Trophoblast cell (in vitro differentiated cells and primary cell): ENCODE measurements around the gene RIN3.

ENCODE experiments used
- DNase-seq, 2 donors: peaks; one replicate each; pipeline ENCODE4 v3.0.0-alpha.2; 2016
- H2AFZ ChIP-seq: 2 replicates; pipeline ENCODE4 v1.6.1; 2013; ENCODE audit warnings: low read length, moderate library complexity, mild to moderate bottlenecking; ENCODE audit not compliant: insufficient read depth, poor library complexity
- H2AK5ac ChIP-seq: 2 replicates; pipeline ENCODE4 v1.6.1; 2013; ENCODE audit warnings: mild to moderate bottlenecking, low read length
- H2BK120ac ChIP-seq: 2 replicates; pipeline ENCODE4 v1.6.1; 2013; ENCODE audit warnings: low read length, mild to moderate bottlenecking, moderate library complexity; ENCODE audit not compliant: insufficient read depth, poor library complexity
- H2BK12ac ChIP-seq: 2 replicates; pipeline ENCODE4 v1.6.1; 2013; ENCODE audit warnings: mild to moderate bottlenecking, low read length, moderate library complexity
- H2BK5ac ChIP-seq: 2 replicates; pipeline ENCODE4 v1.6.1; 2013; ENCODE audit warnings: low read length, low read depth, moderate library complexity, mild to moderate bottlenecking; ENCODE audit not compliant: poor library complexity
- H3K14ac ChIP-seq: 2 replicates; pipeline ENCODE4 v1.6.1; 2013; ENCODE audit warnings: mild to moderate bottlenecking, low read length
- H3K18ac ChIP-seq: 2 replicates; pipeline ENCODE4 v1.6.1; 2013; ENCODE audit warnings: mild to moderate bottlenecking, low read length
- H3K23ac ChIP-seq: 2 replicates; pipeline ENCODE4 v1.6.1; 2013; ENCODE audit warnings: low read length
- H3K27ac ChIP-seq: 2 replicates; pipeline ENCODE4 v1.5.1; 2013; ENCODE audit warnings: low read depth, mild to moderate bottlenecking, inconsistent platforms, low read length, moderate library complexity
- H3K27me3 ChIP-seq: 2 replicates; pipeline ENCODE4 v1.6.1; 2013; ENCODE audit warnings: inconsistent platforms, mild to moderate bottlenecking, low read length, moderate library complexity; ENCODE audit not compliant: insufficient read depth
- H3K36me3 ChIP-seq, 2 experiments: 1 replicate in 1 of 2; 2 replicates in 1 of 2; pipeline ENCODE4 v1.6.1; 2013; ENCODE audit warnings: low read length in 2 of 2, mild to moderate bottlenecking in 2 of 2, moderate library complexity in 1 of 2; ENCODE audit not compliant: insufficient read depth in 2 of 2, control insufficient read depth in 1 of 2
- H3K4ac ChIP-seq: 2 replicates; pipeline ENCODE4 v1.6.1; 2013; ENCODE audit warnings: low read depth, mild to moderate bottlenecking, low read length, moderate library complexity
- H3K4me1 ChIP-seq, 2 experiments: 1 replicate in 1 of 2; 2 replicates in 1 of 2; pipeline ENCODE4 v1.6.1; 2013; ENCODE audit warnings: low read length in 2 of 2, mild to moderate bottlenecking in 2 of 2, moderate library complexity in 1 of 2; ENCODE audit not compliant: insufficient read depth in 2 of 2, control insufficient read depth in 1 of 2
- H3K4me2 ChIP-seq: 2 replicates; pipeline ENCODE4 v1.6.1; 2013; ENCODE audit warnings: inconsistent platforms, mild to moderate bottlenecking, low read length, moderate library complexity
- H3K4me3 ChIP-seq: 2 replicates; pipeline ENCODE4 v1.5.1; 2013; ENCODE audit warnings: mild to moderate bottlenecking, low read depth, low read length, inconsistent platforms
- H3K79me1 ChIP-seq: one replicate; pipeline ENCODE4 v1.6.1; 2013; ENCODE audit warnings: low read length
- H3K79me2 ChIP-seq: 2 replicates; pipeline ENCODE4 v1.6.1; 2013; ENCODE audit warnings: low read length, mild to moderate bottlenecking; ENCODE audit not compliant: control insufficient read depth, insufficient read depth, poor library complexity
- H3K9ac ChIP-seq: 2 replicates; pipeline ENCODE4 v1.6.1; 2013; ENCODE audit warnings: mild to moderate bottlenecking, low read length
- H3K9me3 ChIP-seq: 2 replicates; pipeline ENCODE4 v1.6.1; 2013; ENCODE audit warnings: low read depth, mild to moderate bottlenecking, control low read depth, inconsistent platforms, low read length; ENCODE audit not compliant: insufficient read depth
- H4K12ac ChIP-seq: 2 replicates; pipeline ENCODE4 v1.6.1; 2013; ENCODE audit warnings: low read depth, mild to moderate bottlenecking, low read length, moderate library complexity
- H4K8ac ChIP-seq: 2 replicates; pipeline ENCODE4 v1.6.1; 2013; ENCODE audit warnings: low read depth, mild to moderate bottlenecking, low read length, moderate library complexity
- H4K91ac ChIP-seq: one replicate; pipeline ENCODE4 v1.6.1; 2013; ENCODE audit warnings: low read depth, mild to moderate bottlenecking, low read length, moderate library complexity
- WGBS: extraction: QIAGEN DNeasy Blood & Tissue Kit; methylation state at CpG from one replicate; pipeline ENCODE4 v1.1.7; 2013; ENCODE audit warnings: missing lambda C conversion rate; ENCODE audit not compliant: insufficient read length, insufficient coverage; ENCODE audit errors: extremely low coverage; 5-methylcytosine and 5-hydroxymethylcytosine counted together

The RIN3 gene

DNA sequence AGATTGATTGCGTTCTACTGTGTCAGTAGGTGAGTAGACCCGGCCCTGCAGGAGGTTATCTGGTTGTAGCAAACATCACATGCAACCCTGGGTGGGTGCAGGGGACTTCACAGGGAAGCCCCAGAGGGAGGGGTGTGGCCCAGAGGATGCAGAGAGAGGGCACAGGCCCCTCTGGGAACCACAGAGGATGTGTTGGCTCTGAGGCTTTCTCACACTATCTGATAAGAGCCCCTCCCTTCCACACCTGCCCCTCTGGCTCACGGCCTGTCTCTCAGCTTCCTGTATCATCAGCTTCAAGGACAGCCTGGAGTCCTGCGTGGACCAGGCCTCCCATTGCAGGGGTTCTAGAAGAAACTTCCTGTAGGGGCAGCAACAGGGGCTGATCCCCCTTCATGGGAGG, 101.9 kb downstream of the RIN3 start:
- no peak overlapping the region for H2BK12ac ChIP-seq
- no peak overlapping the region for H3K4ac ChIP-seq
- H3K23ac ChIP-seq = no peak overlapping the region
- H3K27ac ChIP-seq = no peak overlapping the region
- no peak overlapping the region for H2BK120ac ChIP-seq
- no peak for DNase-seq
- H3K4me2 ChIP-seq = no peak overlapping the region
- no peaks in the 10 kb centered on the region for H3K9me3 ChIP-seq
- H4K12ac ChIP-seq = no peak overlapping the region
- no peak overlapping the region for H2AFZ ChIP-seq
- H3K79me1 ChIP-seq = no peaks in the 10 kb centered on the region
- H3K9ac ChIP-seq = no peak overlapping the region
- H3K14ac ChIP-seq = no peak overlapping the region
- H2BK5ac ChIP-seq = no peak overlapping the region
- no peaks in the 10 kb centered on the region for H3K4me1 ChIP-seq
- H3K4me3 ChIP-seq = no peak overlapping the region
- no peak overlapping the region for H4K91ac ChIP-seq
- no peak overlapping the region for H2AK5ac ChIP-seq
- H3K18ac ChIP-seq = no peak overlapping the region
- no peaks in the 10 kb centered on the region for H3K79me2 ChIP-seq
- WGBS = no CpG with 5 or more reads among the region's 4 CpGs
- H3K36me3 ChIP-seq = peaks cover 1 to 2% of the 10 kb centered on the region in 2 experiments
- no peak overlapping the region for H4K8ac ChIP-seq
- H3K27me3 ChIP-seq = no peaks in the 10 kb centered on the region

DNA sequence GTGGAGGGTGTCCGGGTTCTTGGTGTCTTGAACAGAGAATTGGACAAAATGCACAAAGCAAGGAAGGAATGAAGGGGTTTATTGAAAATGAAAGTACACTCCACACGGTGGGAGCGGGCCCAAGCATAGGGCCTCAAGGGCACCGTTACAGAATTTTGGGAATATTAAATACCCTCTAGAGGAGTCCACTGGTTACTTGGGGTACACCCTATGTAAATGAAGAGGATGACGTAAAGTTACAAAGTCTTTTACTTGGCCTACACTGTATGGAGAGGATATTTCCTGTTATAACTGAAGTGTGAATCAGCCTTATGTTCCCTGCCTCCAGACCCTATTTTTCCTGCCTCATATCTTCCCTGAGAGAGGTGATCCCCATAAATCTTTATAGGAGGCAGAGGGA, 102.6 kb downstream of the RIN3 start:
- Histone ChIP-seq H2BK5ac (no peak overlapping the region), H3K4ac (no peak overlapping the region), H3K4me2 (no peak overlapping the region), H3K9ac (no peak overlapping the region), H3K23ac (no peak overlapping the region), H3K27me3 (no peaks in the 10 kb centered on the region), H4K12ac (no peak overlapping the region), H3K79me1 (no peaks in the 10 kb centered on the region), H3K36me3 (peaks cover 1 to 2% of the 10 kb centered on the region in 2 experiments), H3K4me1 (no peaks in the 10 kb centered on the region), H2AFZ (no peak overlapping the region), H4K8ac (no peak overlapping the region), H3K9me3 (no peaks in the 10 kb centered on the region), H4K91ac (no peak overlapping the region), H2BK12ac (no peak overlapping the region), H3K14ac (no peak overlapping the region), H3K18ac (no peak overlapping the region), H2BK120ac (no peak overlapping the region), H3K79me2 (no peaks in the 10 kb centered on the region), H3K4me3 (no peak overlapping the region), H2AK5ac (no peak overlapping the region), H3K27ac (no peak overlapping the region)
- DNase-seq = no peak
- WGBS = no CpG with 5 or more reads among the region's 5 CpGs

DNA sequence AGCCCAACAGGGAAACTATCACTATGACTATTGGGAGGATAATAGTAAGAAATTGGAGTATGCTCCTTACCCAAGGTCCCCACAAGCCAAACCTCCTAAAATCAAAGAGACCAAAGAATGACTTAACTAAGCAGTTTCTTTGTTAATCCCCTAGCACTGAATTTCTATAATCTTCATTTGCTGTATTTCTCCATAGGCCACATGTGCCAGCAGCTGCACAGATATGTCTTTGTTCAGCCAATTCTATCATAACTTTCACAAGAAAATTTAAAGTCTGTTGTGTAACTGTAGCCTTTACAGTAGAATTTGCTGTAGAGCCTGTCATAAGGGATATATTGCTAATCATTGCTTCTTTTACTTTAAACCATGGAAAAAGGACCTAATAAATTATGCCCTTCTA, 104.0 kb downstream of the RIN3 start:
- Histone ChIP-seq H3K18ac (no peak overlapping the region), H3K4me1 (no peaks in the 10 kb centered on the region), H3K4me3 (no peak overlapping the region), H4K91ac (no peak overlapping the region), H3K79me2 (no peaks in the 10 kb centered on the region), H3K4ac (no peak overlapping the region), H3K27me3 (no peaks in the 10 kb centered on the region), H3K23ac (no peak overlapping the region), H3K14ac (no peak overlapping the region), H4K8ac (no peak overlapping the region), H2BK5ac (no peak overlapping the region), H3K79me1 (no peaks in the 10 kb centered on the region), H3K9ac (no peak overlapping the region), H3K36me3 (peaks cover 0 to 1% of the 10 kb centered on the region in 2 experiments), H3K9me3 (peaks cover 6% of the 10 kb centered on the region), H2AK5ac (no peak overlapping the region), H3K27ac (no peak overlapping the region), H2AFZ (no peak overlapping the region), H3K4me2 (no peak overlapping the region), H2BK12ac (no peak overlapping the region), H2BK120ac (no peak overlapping the region), H4K12ac (no peak overlapping the region)
- no peak for DNase-seq

DNA sequence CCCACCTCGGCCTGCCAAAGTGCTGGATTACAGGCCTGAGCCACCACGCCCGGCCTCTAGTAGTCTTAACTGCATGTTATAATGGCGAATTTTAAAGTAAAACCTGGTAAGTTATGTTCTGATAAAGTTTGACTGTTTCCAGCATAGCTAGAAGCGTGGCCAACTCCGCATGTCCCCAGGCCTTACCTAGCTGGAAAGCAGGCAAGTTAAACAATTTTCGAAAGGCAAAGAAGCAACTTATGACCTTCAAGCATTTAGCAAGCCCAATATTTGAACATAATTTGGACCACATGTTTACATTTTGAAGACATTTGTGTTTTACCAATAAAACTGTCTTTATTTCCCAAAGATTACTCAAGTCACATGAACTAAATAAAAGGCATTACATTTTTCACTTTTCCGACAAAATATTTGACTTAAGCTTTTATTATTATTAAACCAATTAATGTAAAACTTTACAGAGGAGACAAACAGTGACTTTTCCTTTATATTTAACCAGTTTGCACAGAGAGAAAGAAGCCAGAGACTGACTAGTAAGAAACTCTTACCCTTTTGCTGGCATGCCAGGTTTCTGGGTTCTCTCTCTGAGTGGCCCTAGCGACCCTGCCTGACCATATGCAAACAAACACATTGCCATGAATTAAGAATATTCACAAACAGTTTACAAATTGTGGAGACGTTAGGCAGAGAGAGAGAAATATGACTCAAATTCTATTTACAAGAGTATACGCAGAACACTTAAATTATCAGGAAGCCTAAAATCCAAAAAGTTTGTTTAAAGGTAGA, 106.3 kb downstream of the RIN3 start:
- no CpG with 5 or more reads among the region's 11 CpGs for WGBS
- no peak overlapping the region for H2BK5ac ChIP-seq
- no peak overlapping the region for H4K91ac ChIP-seq

More for the DNA sequence above, 106.3 kb downstream of the RIN3 start:
- H3K4me2 ChIP-seq = no peak overlapping the region
- no peak overlapping the region for H2BK12ac ChIP-seq
- H4K8ac ChIP-seq = no peak overlapping the region
- no peak overlapping the region for H3K23ac ChIP-seq
- DNase-seq = no peak
- no peak overlapping the region for H3K9ac ChIP-seq
- H3K14ac ChIP-seq = no peak overlapping the region
- H3K36me3 ChIP-seq = peaks cover 1 to 5% of the 10 kb centered on the region in 2 experiments
- no peak overlapping the region for H3K27ac ChIP-seq
- H3K4me1 ChIP-seq = no peaks in the 10 kb centered on the region
- H2BK120ac ChIP-seq = no peak overlapping the region
- H3K18ac ChIP-seq = no peak overlapping the region
- no peaks in the 10 kb centered on the region for H3K79me1 ChIP-seq
- H3K4me3 ChIP-seq = no peak overlapping the region
- H3K79me2 ChIP-seq = no peaks in the 10 kb centered on the region
- no peak overlapping the region for H4K12ac ChIP-seq
- H2AFZ ChIP-seq = no peak overlapping the region
- no peak overlapping the region for H2AK5ac ChIP-seq
- peaks cover 11% of the 10 kb centered on the region for H3K9me3 ChIP-seq
- no peaks in the 10 kb centered on the region for H3K27me3 ChIP-seq
- H3K4ac ChIP-seq = no peak overlapping the region
